Measurements from ENCODE around the gene HOXC13. TPM values are rescaled to one million over a fixed set of nuclear protein-coding genes. Genes with fewer than 3 reads are reported as not detected.

HOXC13 gene
- total RNA-seq, 1 donor from 2014 or later = not detected

DNA sequence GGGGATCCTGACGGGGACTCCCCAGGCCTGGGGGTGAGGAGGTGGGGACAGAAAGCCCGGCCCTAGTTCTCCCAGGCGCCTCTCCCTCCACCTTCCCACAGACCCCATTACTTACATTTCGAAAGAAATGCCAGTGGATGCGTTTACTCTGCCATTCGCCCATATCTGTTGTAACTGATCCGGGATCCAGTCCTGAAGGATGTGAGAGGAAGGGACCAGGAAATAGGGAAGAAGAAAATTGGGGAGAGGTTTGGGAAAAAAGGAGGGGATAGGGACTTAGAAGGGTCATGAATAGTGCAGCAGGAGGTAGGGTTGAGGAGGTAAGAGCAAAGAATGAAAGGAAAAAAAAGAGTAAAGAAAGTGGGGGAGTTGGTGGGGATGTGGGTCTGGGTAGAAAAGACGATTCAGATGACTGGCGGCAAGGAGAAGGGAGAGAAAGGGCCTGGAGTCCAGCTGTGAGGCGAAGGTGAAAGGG lies 17.2 kb downstream of the HOXC13 start:
- no peak overlapping the region for H3K27ac Mint-ChIP-seq (ENCODE audit: unreplicated experiment)
- peaks cover 8% of the 10 kb centered on the region for H3K4me1 Mint-ChIP-seq (ENCODE audit: unreplicated experiment)
- no peak overlapping the region for H3K4me3 Mint-ChIP-seq (ENCODE audit: unreplicated experiment)
- H3K27me3 Mint-ChIP-seq (ENCODE audit: unreplicated experiment) = peaks cover 92% of the 10 kb centered on the region
- no peaks in the 10 kb centered on the region for H3K36me3 Mint-ChIP-seq (ENCODE audit: unreplicated experiment)
- TF ChIP-seq, protein P1, sequence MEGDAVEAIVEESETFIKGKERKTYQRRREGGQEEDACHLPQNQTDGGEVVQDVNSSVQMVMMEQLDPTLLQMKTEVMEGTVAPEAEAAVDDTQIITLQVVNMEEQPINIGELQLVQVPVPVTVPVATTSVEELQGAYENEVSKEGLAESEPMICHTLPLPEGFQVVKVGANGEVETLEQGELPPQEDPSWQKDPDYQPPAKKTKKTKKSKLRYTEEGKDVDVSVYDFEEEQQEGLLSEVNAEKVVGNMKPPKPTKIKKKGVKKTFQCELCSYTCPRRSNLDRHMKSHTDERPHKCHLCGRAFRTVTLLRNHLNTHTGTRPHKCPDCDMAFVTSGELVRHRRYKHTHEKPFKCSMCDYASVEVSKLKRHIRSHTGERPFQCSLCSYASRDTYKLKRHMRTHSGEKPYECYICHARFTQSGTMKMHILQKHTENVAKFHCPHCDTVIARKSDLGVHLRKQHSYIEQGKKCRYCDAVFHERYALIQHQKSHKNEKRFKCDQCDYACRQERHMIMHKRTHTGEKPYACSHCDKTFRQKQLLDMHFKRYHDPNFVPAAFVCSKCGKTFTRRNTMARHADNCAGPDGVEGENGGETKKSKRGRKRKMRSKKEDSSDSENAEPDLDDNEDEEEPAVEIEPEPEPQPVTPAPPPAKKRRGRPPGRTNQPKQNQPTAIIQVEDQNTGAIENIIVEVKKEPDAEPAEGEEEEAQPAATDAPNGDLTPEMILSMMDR (IDR thresholded peaks at IDR 0.05) = no peak
- no peak for DNase-seq (ENCODE audit: extremely low spot score, unreplicated experiment)
- H3K9me3 Mint-ChIP-seq (ENCODE audit: unreplicated experiment) = no peaks in the 10 kb centered on the region

DNA sequence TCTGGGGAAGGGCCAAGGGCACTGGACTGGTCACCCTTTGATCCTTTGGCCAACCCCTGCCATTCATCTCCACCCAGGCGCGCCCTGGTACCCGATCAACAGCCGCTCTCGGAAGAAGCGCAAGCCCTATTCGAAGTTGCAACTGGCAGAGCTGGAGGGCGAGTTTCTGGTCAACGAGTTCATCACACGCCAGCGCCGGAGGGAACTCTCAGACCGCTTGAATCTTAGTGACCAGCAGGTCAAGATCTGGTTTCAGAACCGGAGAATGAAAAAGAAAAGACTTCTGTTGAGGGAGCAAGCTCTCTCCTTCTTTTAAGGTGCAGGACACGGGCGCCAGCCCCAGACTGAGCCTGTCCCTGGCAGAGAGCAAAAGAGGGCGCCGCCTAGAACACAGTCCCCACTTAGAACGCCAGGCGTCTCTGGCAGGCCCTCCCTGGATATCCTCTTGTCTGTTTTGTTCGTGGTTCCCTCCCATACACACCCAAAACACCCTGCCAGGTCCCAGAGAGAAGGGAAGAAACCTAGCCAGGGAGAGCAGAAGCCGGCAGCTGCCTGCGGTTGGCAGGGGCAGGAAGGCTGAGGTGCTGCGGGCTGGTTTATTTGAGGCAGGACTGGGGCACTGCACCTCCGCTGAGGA lies 17.7 kb downstream of the HOXC13 start:
- no peak overlapping the region for H3K4me3 Mint-ChIP-seq (ENCODE audit: unreplicated experiment)

DNA sequence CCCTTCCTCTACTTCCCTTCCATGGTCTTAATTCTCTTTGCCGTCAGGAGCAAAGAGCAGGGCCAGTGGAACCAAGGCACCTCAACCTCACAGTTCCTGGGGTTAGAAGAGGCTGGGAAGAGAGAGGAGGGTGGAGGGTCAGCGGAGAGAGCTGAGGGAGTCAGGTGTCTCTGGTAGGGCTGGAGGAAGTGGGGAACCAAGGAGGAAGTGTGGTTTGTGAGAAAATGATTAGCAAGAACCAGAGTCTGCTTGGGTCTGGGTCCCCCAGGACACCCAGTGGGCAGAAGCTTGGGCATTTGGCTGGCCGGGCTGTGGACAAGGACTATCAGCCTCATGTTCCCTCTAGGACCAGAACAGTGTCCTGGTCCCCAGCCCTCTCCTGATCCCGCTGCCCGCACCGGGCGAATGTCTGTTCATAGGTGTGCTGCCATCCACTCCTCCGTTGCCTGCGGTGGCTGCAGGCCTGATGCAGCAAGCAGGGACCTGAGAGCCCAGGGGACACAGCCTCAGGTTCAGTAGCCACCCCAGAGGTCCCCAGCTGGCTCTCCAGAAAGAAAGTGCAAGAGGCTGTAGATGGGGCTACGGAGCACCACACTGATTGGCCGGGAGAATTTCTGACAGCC lies 18.4 kb downstream of the HOXC13 start:
- peaks cover 6% of the 10 kb centered on the region for H3K4me1 Mint-ChIP-seq (ENCODE audit: unreplicated experiment)
- TF ChIP-seq, protein P1 (IDR thresholded peaks at IDR 0.05) = no peak

More for the DNA sequence above, 17.7 kb downstream of the HOXC13 start:
- TF ChIP-seq, protein P1 (IDR thresholded peaks at IDR 0.05) = no peak
- peaks cover 88% of the 10 kb centered on the region for H3K27me3 Mint-ChIP-seq (ENCODE audit: unreplicated experiment)
- H3K4me1 Mint-ChIP-seq (ENCODE audit: unreplicated experiment) = peaks cover 6% of the 10 kb centered on the region
- no peak for DNase-seq (ENCODE audit: extremely low spot score, unreplicated experiment)
- H3K36me3 Mint-ChIP-seq (ENCODE audit: unreplicated experiment) = no peaks in the 10 kb centered on the region
- no peak overlapping the region for H3K27ac Mint-ChIP-seq (ENCODE audit: unreplicated experiment)
- H3K9me3 Mint-ChIP-seq (ENCODE audit: unreplicated experiment) = no peaks in the 10 kb centered on the region

DNA sequence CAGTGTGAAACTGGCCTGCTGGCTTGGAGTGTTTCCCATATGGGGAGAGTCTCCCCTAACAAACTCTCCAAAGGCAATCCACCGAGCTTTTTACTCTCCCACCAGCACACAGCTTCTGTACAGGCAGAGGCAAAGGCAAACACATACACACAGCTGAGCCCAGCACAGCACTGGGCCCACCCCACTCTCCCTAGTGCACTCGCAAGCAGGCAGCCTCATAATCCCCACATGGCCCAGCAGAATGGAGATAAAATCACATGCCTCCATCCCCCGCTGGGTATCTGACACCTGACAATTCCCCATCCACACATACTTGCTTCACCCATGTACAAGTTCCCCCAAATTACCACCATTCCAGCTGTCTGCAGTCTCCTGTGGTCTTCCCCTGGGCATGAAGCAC lies 19.5 kb downstream of the HOXC13 start:
- no peak for DNase-seq (ENCODE audit: extremely low spot score, unreplicated experiment)
- Mint-ChIP-seq H3K27me3 (ENCODE audit: unreplicated experiment) (peaks cover 86% of the 10 kb centered on the region), H3K36me3 (ENCODE audit: unreplicated experiment) (no peaks in the 10 kb centered on the region), H3K4me1 (ENCODE audit: unreplicated experiment) (peaks cover 4% of the 10 kb centered on the region), H3K9me3 (ENCODE audit: unreplicated experiment) (no peaks in the 10 kb centered on the region), H3K27ac (ENCODE audit: unreplicated experiment) (no peak overlapping the region), H3K4me3 (ENCODE audit: unreplicated experiment) (no peak overlapping the region)
- TF ChIP-seq, protein P1 (IDR thresholded peaks at IDR 0.05) = no peak

More for the DNA sequence above, 18.4 kb downstream of the HOXC13 start:
- DNase-seq (ENCODE audit: extremely low spot score, unreplicated experiment) = no peak
- H3K27me3 Mint-ChIP-seq (ENCODE audit: unreplicated experiment) = peaks cover 87% of the 10 kb centered on the region
- H3K9me3 Mint-ChIP-seq (ENCODE audit: unreplicated experiment) = no peaks in the 10 kb centered on the region
- H3K36me3 Mint-ChIP-seq (ENCODE audit: unreplicated experiment) = no peaks in the 10 kb centered on the region
- no peak overlapping the region for H3K27ac Mint-ChIP-seq (ENCODE audit: unreplicated experiment)
- H3K4me3 Mint-ChIP-seq (ENCODE audit: unreplicated experiment) = no peak overlapping the region

DNA sequence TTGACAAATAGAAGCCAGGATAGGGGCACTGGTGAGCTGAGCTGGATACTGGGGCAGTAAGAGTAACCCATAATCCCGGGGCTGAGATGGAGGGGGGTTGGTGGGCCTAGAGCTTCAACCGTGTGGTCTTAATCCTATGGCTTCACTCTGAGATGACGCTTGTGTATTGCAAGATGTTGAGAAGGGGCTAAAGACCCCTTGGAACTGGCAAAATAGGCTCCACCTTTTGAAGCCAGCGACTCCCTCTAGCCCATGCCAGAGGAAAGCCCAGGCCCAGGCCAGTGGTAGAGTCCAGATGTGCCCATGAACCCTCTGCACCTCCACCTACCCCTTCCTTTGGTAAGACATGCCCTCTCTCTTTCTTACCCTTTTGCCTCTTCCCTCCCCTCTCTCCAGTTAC lies 20.7 kb downstream of the HOXC13 start:
- H3K4me1 Mint-ChIP-seq (ENCODE audit: unreplicated experiment) = peaks cover 2% of the 10 kb centered on the region
- H3K36me3 Mint-ChIP-seq (ENCODE audit: unreplicated experiment) = no peaks in the 10 kb centered on the region
- TF ChIP-seq, protein P1 (IDR thresholded peaks at IDR 0.05) = no peak
- peaks cover 84% of the 10 kb centered on the region for H3K27me3 Mint-ChIP-seq (ENCODE audit: unreplicated experiment)
- no peaks in the 10 kb centered on the region for H3K9me3 Mint-ChIP-seq (ENCODE audit: unreplicated experiment)
- H3K4me3 Mint-ChIP-seq (ENCODE audit: unreplicated experiment) = no peak overlapping the region
- H3K27ac Mint-ChIP-seq (ENCODE audit: unreplicated experiment) = no peak overlapping the region
- DNase-seq (ENCODE audit: extremely low spot score, unreplicated experiment) = no peak

Measured in osteocyte (in vitro differentiated cells).